Endometrial microvascular endothelial cells (primary cell): ENCODE data around the gene MRPL18. TPM values are rescaled to one million over a fixed set of nuclear protein-coding genes. Genes with fewer than 3 reads are reported as not detected.

ENCODE experiments used
- in situ Hi-C: cut with HindIII; loops from 2 replicates; pipeline ENCODE4 v1.10.0; 2017; ENCODE audit warnings: low sequenced_read_pairs, low pct_unique_long_range_greater_than_20kb; ENCODE audit errors: inconsistent ontology term
- total RNA-seq: library from RNA; depleted of rRNA; stranded (reverse); fragments of >200 nt; gene quantifications from one replicate; pipeline ENCODE4 v1.2.3, GENCODE V29; 2015; ENCODE audit errors: inconsistent ontology term

MRPL18 gene
- total RNA-seq, 1 donor from 2014 or later = 155 TPM

DNA sequence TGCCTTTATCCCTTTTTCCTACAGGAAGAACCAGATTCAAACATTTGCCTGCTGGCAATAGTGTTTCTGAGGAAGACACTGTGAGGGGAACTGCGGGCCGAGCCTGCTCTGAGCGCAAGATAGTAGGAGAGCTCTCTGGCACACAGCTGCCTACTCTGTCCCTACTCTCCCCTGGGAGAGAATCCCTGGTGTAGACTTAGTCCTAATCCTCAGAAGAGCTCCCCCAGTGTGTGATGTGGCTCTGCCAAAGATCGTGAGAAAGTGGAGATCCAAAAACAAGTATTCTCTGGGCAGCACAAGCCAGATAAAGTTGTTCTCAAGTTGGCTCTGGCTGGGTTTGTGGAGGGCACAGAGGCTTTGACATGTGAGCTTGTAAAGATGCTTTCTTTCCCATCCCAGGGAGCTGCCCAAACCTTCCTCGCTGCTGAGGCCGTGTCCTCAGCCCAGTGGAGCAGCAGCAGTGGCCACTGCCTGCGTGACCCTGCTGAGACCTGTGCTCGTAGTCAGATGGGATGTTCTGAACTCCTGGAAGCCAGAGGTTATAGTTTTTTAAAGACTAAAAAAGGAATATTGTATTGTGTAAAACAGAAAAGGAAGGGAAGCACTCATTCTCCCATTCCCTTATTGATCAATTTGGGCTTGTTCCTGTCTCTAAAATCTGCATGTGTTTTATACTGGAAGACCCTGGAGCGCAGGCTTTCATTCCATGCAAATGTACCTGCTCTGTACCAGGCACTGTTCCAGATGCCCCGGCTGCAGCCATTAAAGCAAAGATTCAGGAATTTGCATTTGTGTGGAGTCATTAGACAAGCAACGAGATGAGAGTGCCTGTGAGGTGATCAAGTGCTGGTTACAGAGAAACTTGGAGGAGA, 40.5 kb downstream of the MRPL18 start:
- in situ Hi-C loops = no loop called here

GRCh38 chr6:159831373-159831679, 41.1 kb downstream of the MRPL18 start:
- in situ Hi-C loops = no loop called here

DNA sequence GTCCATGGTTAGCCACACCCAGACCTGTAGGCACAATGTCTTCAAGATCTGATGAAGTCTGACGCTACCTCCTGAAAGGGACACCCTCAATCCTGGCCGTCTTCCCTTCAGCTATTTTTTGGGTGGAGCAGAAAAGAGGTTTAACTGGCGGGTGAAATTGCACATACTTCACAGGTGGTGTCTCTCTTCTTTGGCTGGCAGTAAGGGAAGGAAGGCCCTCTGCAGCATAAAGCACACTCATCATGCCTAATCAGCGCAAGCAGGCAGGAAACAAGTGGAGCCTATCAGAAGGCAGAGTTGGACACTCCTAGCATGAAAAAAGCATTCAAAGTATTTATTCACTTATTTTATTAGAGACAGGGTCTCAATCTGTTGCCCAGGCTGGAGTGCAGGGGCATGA, 42.7 kb downstream of the MRPL18 start:
- in situ Hi-C loops = no loop called here

- in situ Hi-C loops = no loop called here
Observed at GRCh38 chr6:159833556-159833955, 43.3 kb downstream of the MRPL18 start.

GRCh38 chr6:159833997-159834603, 43.8 kb downstream of the MRPL18 start:
- in situ Hi-C loops = no loop called here

GRCh38 chr6:159836718-159837490, 46.6 kb downstream of the MRPL18 start:
- in situ Hi-C loops = no loop called here

- in situ Hi-C loops = no loop called here
Observed at GRCh38 chr6:159837511-159837910, 47.2 kb downstream of the MRPL18 start.

GRCh38 chr6:159838020-159838744, 47.9 kb downstream of the MRPL18 start:
- in situ Hi-C loops = no loop called here

DNA sequence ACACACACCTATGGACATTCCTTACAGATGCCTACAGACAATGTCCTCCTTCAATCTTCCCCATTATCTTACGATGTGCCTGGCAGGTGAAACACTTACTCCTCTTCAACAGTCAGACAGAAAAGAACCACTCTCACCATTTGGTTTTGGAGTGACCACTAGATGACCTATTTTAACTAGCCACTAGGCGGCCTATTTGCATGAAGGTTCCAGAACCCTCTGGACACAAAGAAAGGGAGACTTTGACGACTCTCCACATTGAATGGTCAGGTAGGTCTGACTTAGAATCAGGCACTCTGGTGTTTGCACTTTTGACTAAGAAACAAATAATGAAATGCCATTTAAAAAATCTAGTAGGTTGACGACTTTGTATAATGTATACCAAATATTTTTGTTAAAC, 51.8 kb downstream of the MRPL18 start:
- in situ Hi-C loops = no loop called here

DNA sequence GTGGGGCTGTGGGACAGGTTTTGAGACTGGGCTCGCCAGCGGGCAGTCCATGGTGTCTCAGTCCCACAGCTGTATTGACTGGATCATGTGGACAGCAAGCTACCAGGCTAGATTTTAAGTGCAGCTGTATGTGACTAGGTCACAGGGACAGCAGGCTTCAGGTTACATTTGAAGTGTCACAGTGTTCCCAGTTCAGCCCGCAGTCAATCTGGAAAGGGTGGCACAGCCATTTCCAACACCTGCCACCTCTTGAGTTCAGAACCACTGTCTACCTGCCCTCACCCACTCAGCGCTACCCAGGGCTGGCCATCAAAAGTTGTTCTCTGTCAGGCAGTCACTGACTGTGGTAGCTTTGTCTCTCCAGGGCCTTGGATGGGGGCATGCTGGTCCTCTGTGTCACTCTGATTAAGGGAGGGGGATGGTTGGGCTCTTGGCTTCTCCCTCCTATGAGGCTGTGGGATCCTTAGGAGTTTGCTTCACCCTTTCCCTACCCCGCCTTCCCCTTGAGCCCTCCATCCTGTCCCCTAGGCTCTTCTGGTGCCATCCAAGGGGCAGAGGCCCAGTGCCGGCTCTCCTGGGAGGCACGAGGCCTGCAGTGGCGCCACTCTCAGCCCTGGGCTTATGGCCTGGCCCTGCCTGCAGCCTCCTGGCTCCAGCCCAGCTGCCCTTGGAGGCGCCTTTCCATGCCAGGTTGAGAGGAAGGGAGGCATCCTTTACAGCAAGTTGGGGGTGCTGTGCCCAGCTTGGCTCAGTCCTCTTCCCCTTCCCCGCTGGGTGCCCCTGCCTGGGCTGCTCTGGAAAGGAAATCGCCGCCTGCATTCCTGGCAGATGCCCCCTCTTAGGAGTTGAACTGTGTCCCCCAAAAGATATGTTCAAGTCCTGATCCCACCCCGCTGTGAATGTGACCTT, 54.7 kb downstream of the MRPL18 start:
- in situ Hi-C loops = no loop called here

Other genes with a start within 250 kb of the MRPL18 start
- 111 TPM for gene SOD2, start 97.2 kb upstream of the MRPL18 start, total RNA-seq
- 52.8 TPM for gene WTAP, start 63.0 kb upstream of the MRPL18 start, total RNA-seq
- gene ACAT2, start 28.4 kb upstream of the MRPL18 start, total RNA-seq = 24.8 TPM
- gene TCP1, start 865 bp upstream of the MRPL18 start, total RNA-seq = 324 TPM
- not detected for gene PNLDC1, start 9.8 kb downstream of the MRPL18 start, total RNA-seq
- not detected for gene MAS1, start 100.5 kb downstream of the MRPL18 start, total RNA-seq
- 23.5 TPM for gene IGF2R, start 178.6 kb downstream of the MRPL18 start, total RNA-seq